ENCODE results near the gene NME5.
"Not testable (repeated sequence)": the region's sequence is repeated elsewhere in the genome, so short reads cannot be mapped to it uniquely, and the experiment has no call there.

NME5 gene

DNA sequence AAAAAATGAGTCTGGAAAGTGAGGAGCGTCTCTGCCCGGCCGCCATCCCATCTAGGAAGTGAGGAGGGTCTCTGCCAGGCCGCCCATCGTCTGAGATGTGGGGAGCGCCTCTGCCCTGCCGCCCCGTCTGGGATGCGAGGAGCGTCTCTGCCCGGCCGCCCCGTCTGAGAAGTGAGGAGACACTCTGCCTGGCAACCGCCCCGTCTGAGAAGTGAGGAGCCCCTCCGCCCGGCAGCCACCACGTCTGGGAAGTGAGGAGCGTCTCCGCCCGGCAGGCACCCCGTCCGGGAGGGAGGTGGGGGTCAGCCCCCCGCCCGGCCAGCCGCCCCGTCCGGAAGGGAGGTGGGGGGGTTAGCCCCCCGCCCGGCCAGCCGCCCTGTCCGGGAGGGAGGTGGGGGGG, 69.2 kb downstream of the NME5 start:
- FAIRE-seq, result not testable (repeated sequence)

DNA sequence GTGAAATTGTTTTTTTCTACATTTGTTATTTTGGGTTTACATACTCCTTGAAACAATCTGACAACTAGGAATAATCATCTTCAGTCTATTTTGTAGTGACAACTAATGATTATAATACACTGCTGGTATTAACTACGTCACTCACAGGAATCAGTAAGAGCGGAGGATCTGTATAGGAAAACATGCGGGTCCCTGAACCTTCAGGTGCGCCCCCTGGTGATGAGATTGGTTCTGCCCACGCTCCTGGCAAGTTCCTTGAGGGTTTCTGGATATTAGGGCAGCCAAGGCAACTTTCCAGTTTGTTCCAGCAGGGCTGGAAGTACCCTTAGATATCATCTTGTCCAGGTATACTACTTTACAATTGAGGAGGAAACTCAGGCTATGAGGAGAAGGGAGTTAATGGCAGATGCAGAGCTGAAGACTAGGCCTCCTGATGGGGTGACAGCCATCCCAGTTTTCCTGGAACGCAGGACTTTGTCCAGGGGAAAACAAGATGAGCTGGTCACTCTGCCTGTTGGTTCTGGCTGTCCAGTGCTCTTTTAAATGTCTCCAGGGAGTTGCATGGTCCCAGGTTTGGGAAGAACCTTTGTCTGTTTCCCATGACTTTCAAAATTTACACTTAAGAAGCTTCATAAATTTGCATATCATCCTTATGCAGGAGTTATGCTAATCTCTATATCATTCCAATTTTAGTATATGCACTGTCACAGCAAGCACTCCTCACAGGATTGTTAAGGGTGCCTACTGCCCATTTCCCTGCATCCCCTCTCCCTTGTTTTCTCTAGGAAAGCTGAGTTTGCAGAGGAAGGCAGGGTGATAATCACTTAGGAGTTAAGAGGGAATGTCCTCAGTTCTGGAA, 70.3 kb downstream of the NME5 start:
- FAIRE-seq, result no peak

DNA sequence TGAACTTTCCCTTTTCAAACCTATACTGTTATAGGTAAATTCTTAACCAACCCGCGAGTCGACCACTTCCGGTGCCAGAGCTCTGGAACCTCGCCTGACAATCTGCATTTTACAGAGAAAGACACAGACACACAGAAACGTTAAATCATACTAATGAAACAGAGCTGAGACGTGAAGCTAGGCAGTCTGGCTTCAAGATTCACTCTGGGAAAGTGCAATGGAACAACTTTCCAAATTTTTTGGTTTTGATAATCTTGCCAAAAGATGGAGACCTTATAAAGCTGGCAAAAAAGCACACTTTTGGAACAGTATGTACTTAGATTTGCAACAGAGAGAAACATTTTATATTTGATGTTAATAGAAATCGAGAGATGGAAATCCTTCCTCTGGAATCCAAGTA, 71.3 kb downstream of the NME5 start:
- no peak for FAIRE-seq
